ENCODE measurements around the gene DVL1. TPM values are rescaled to one million over a fixed set of nuclear protein-coding genes. Genes with fewer than 3 reads are reported as not detected.

Gene DVL1
- total RNA-seq, 2 experiments from 2014 or later: 37.2 to 39.2 TPM

GRCh38 chr1:1304331-1305299 is 44.6 kb downstream of the DVL1 start:
- H3K36me3 Mint-ChIP-seq (ENCODE audit: low read depth): peaks cover 4% of the 10 kb centered on the region
- no peaks in the 10 kb centered on the region for H3K9me3 Mint-ChIP-seq
- CTCF ChIA-PET: interaction anchor here (1.0 to 2.7 kb wide), 8 partner anchors 10 to 302 kb away, joined by 3 to 15 read pairs (median 4); no protein-coding TSS in a partner anchor
- POLR2A ChIA-PET: interaction anchor here (0.6 kb wide), 1 partner anchor 97 kb away, joined by 3 read pairs; no protein-coding TSS in a partner anchor
- ATAC-seq (no peak), DNase-seq (no peak)
- peaks cover 25% of the 10 kb centered on the region for H3K4me1 Mint-ChIP-seq (ENCODE audit: low read depth)
- H3K4me3 Mint-ChIP-seq: peak overlapping the region; percentile 80
- H3K27ac Mint-ChIP-seq: peak overlapping the region; percentile 81
- intact Hi-C loops (cut with micrococcal nuclease): no loop called here
- TF ChIP-seq, protein P1, sequence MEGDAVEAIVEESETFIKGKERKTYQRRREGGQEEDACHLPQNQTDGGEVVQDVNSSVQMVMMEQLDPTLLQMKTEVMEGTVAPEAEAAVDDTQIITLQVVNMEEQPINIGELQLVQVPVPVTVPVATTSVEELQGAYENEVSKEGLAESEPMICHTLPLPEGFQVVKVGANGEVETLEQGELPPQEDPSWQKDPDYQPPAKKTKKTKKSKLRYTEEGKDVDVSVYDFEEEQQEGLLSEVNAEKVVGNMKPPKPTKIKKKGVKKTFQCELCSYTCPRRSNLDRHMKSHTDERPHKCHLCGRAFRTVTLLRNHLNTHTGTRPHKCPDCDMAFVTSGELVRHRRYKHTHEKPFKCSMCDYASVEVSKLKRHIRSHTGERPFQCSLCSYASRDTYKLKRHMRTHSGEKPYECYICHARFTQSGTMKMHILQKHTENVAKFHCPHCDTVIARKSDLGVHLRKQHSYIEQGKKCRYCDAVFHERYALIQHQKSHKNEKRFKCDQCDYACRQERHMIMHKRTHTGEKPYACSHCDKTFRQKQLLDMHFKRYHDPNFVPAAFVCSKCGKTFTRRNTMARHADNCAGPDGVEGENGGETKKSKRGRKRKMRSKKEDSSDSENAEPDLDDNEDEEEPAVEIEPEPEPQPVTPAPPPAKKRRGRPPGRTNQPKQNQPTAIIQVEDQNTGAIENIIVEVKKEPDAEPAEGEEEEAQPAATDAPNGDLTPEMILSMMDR (IDR thresholded peaks at IDR 0.05): no peak
- no peaks in the 10 kb centered on the region for H3K27me3 Mint-ChIP-seq

DNA sequence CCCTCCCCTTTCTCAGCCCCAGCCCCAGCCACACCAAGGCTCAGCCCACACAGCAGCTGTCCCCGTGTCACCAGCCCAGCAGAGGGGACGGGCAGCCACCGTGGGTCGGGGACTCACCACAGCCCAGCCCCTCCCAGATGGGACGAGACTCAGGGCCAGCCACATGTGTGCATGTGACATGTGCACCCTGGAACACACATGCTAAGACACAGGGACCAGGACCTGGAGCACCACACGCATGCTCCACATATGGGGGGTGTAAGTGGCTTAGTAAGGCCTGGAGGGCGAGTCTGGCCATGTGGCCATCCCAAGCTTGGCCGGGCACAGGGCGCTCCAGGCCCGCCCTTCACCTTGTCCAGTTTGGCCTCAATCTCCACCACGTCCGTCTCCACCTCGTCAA is 45.5 kb downstream of the DVL1 start:
- ChIA-PET POLR2A (no interaction called here), CTCF (interaction anchor here (2.3 to 2.7 kb wide), 2 partner anchors 12 to 181 kb away, joined by 9 to 15 read pairs; no protein-coding TSS in a partner anchor)
- TF ChIP-seq, protein P1 (IDR thresholded peaks at IDR 0.05): no peak
- no peaks in the 10 kb centered on the region for H3K9me3 Mint-ChIP-seq
- ATAC-seq: no peak
- no peak overlapping the region for H3K27ac Mint-ChIP-seq
- H3K4me3 Mint-ChIP-seq: no peak overlapping the region
- DNase-seq: no peak
- no peaks in the 10 kb centered on the region for H3K27me3 Mint-ChIP-seq
- intact Hi-C loops (cut with micrococcal nuclease): no loop called here
- H3K36me3 Mint-ChIP-seq (ENCODE audit: low read depth): peaks cover 1% of the 10 kb centered on the region
- H3K4me1 Mint-ChIP-seq (ENCODE audit: low read depth): peaks cover 25% of the 10 kb centered on the region

DNA sequence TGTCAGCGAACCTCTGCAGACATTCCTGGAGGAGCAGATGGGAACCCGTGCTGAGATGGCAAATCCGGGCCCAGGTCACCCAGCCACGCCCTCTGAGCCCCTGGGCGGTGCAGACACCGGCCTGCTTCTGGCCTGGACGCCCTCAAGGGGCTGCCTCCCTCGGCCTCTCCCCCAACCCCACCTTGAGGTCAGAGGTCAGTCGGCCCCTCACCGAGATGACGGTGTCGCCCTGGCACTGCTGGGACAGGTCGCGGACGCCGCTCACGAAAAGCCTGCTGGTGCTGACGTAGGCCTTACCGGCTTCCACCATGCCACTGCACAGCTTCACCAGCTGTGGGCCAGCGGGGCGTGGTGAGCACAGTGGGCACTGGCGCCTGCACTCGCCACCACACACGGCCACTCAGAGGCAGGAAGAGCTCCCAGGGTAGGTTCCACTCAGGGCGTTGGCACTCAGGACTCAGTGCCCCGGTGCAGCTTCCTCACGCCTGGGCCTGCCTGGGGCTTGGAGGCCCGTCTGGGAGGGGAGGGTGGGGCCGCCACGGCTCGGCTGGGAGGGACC is 46.2 kb downstream of the DVL1 start:
- Mint-ChIP-seq H3K36me3 (ENCODE audit: low read depth) (no peaks in the 10 kb centered on the region), H3K9me3 (no peaks in the 10 kb centered on the region), H3K4me1 (ENCODE audit: low read depth) (peaks cover 25% of the 10 kb centered on the region), H3K4me3 (no peak overlapping the region), H3K27ac (no peak overlapping the region), H3K27me3 (no peaks in the 10 kb centered on the region)
- TF ChIP-seq, protein P1 (IDR thresholded peaks at IDR 0.05): no peak
- CTCF ChIA-PET: interaction anchor here (0.6 to 2.7 kb wide), 3 partner anchors 11 to 181 kb away, joined by 3 to 15 read pairs (median 9); no protein-coding TSS in a partner anchor
- no peak for DNase-seq
- POLR2A ChIA-PET: no interaction called here
- ATAC-seq: no peak
- intact Hi-C loops (cut with micrococcal nuclease): no loop called here

DNA sequence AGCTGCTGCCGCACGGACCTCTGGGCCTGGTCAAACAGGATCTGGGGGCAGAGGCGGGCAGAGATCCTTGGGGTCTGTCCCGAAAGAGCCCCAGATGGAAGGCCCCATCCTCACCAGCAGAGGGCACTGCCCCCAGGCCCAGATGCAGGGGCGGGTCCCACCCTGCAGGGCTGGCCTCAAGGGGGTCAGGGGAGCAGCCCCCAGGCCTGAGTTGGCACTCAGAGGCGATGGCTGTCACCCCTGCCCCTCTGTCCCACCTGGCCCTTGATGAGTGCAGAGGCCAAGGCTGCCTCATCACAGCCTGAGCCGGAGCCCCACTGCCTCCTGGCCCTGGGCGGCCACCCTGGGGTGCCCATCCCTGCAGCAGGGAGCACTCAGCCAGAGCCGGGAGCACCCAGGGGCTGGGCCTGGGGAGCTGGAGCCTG is 47.2 kb downstream of the DVL1 start:
- no peak overlapping the region for H3K27ac Mint-ChIP-seq
- TF ChIP-seq, protein P1 (IDR thresholded peaks at IDR 0.05): peak; percentile 62
- CTCF ChIA-PET: interaction anchor here (0.6 to 2.3 kb wide), 2 partner anchors 69 to 180 kb away, joined by 3 to 9 read pairs; no protein-coding TSS in a partner anchor
- DNase-seq (peak; percentile 33), ATAC-seq (no peak)
- no peak overlapping the region for H3K4me3 Mint-ChIP-seq
- H3K4me1 Mint-ChIP-seq (ENCODE audit: low read depth): peaks cover 23% of the 10 kb centered on the region
- no peaks in the 10 kb centered on the region for H3K27me3 Mint-ChIP-seq
- H3K36me3 Mint-ChIP-seq (ENCODE audit: low read depth): no peaks in the 10 kb centered on the region
- intact Hi-C loops (cut with micrococcal nuclease): no loop called here
- H3K9me3 Mint-ChIP-seq: no peaks in the 10 kb centered on the region
- POLR2A ChIA-PET: no interaction called here
